Measurements from ENCODE around the gene MYLK. TPM values are rescaled to one million over a fixed set of nuclear protein-coding genes. Genes with fewer than 3 reads are reported as not detected.
A peak's percentile ranks its signal among the peaks of the same experiment; 100 is the strongest.

The MYLK gene
- total and polyA plus RNA-seq, 8 donors: 35.1 to 916 (median 340) TPM

- TF ChIP-seq EP300 (IDR thresholded peaks at IDR 0.05) (no peak), POLR2A (IDR thresholded peaks at IDR 0.05) (no peak), POLR2AphosphoS5 (IDR thresholded peaks at IDR 0.05) (no peak), CTCF (IDR thresholded peaks at IDR 0.05) (no peak)
- H3K27ac ChIP-seq: peak overlapping the region; percentile 27 to 91 (median 81)
- peak overlapping the region in 3 of 4 donors; percentile 10 to 51 (median 51) for H3K4me3 ChIP-seq
- no peaks in the 10 kb centered on the region for H3K9me3 ChIP-seq
- DNase-seq: no peak
- peaks cover 0 to 31% (median 18%) of the 10 kb centered on the region in 4 donors for H3K36me3 ChIP-seq
- peaks cover 12 to 72% (median 51%) of the 10 kb centered on the region in 4 donors for H3K4me1 ChIP-seq
- intact Hi-C loops (cut with DNase I; ENCODE audit: low total_unique reads): loop anchor here (5.0 kb wide), 1 partner anchor 43 kb away; no protein-coding TSS in a partner anchor
- 54 to 77% (median 71%) methylated on average over 2 of the region's 2 CpGs for WGBS, 5 donors
- H3K27me3 ChIP-seq: no peaks in the 10 kb centered on the region
Observed at GRCh38 chr3:123695152-123695551, 189.0 kb downstream of the MYLK start.

- no peaks in the 10 kb centered on the region for H3K27me3 ChIP-seq
- peak in 1 of 2 donors; percentile 67 for DNase-seq
- H3K4me1 ChIP-seq: peaks cover 12 to 78% (median 55%) of the 10 kb centered on the region in 4 donors
- TF ChIP-seq POLR2A (IDR thresholded peaks at IDR 0.05): no peak
- no peak for TF ChIP-seq CTCF (IDR thresholded peaks at IDR 0.05)
- TF ChIP-seq POLR2AphosphoS5 (IDR thresholded peaks at IDR 0.05): no peak
- TF ChIP-seq EP300 (IDR thresholded peaks at IDR 0.05): no peak
- intact Hi-C loops (cut with DNase I; ENCODE audit: low total_unique reads): loop anchor here (5.0 kb wide), 1 partner anchor 42 kb away; no protein-coding TSS in a partner anchor
- 47 to 76% (median 58%) methylated on average over 6 of the region's 6 CpGs for WGBS, 5 donors
- H3K9me3 ChIP-seq: no peaks in the 10 kb centered on the region
- H3K27ac ChIP-seq: peak overlapping the region; percentile 27 to 91 (median 81)
- H3K36me3 ChIP-seq: peaks cover 0 to 37% (median 21%) of the 10 kb centered on the region in 4 donors
- H3K4me3 ChIP-seq: peak overlapping the region; percentile 6 to 51 (median 30)
Observed at GRCh38 chr3:123694366-123695087, 189.6 kb downstream of the MYLK start.

- H3K4me3 ChIP-seq: peak overlapping the region in 3 of 4 donors; percentile 7 to 51 (median 51)
- TF ChIP-seq POLR2AphosphoS5 (IDR thresholded peaks at IDR 0.05): no peak
- TF ChIP-seq EP300 (IDR thresholded peaks at IDR 0.05): no peak
- TF ChIP-seq POLR2A (IDR thresholded peaks at IDR 0.05): no peak
- TF ChIP-seq CTCF (IDR thresholded peaks at IDR 0.05): no peak
- H3K36me3 ChIP-seq: peaks cover 0 to 45% (median 23%) of the 10 kb centered on the region in 4 donors
- peaks cover 12 to 87% (median 61%) of the 10 kb centered on the region in 4 donors for H3K4me1 ChIP-seq
- no peaks in the 10 kb centered on the region for H3K27me3 ChIP-seq
- intact Hi-C loops (cut with DNase I; ENCODE audit: low total_unique reads): no loop called here
- DNase-seq: no peak
- peak overlapping the region in 4 of 5 donors; percentile 63 to 91 (median 83) for H3K27ac ChIP-seq
- WGBS, 5 donors: 44 to 90% (median 73%) methylated on average over 2 of the region's 2 CpGs
- H3K9me3 ChIP-seq: no peaks in the 10 kb centered on the region
Observed at GRCh38 chr3:123693584-123694190, 190.4 kb downstream of the MYLK start.

GRCh38 chr3:123692671-123693070 lies 191.5 kb downstream of the MYLK start:
- intact Hi-C loops (cut with DNase I; ENCODE audit: low total_unique reads): no loop called here
- Histone ChIP-seq H3K27ac (peak overlapping the region in 4 of 5 donors; percentile 63 to 91 (median 83)), H3K9me3 (no peaks in the 10 kb centered on the region), H3K4me3 (peak overlapping the region in 1 of 4 donors; percentile 51), H3K36me3 (peaks cover 0 to 52% (median 23%) of the 10 kb centered on the region in 4 donors), H3K4me1 (peaks cover 12 to 97% (median 65%) of the 10 kb centered on the region in 4 donors), H3K27me3 (no peaks in the 10 kb centered on the region)
- WGBS, 5 donors: 72 to 91% (median 81%) methylated on average over 13 of the region's 13 CpGs
- TF ChIP-seq POLR2AphosphoS5 (IDR thresholded peaks at IDR 0.05) (no peak), CTCF (IDR thresholded peaks at IDR 0.05) (no peak), EP300 (IDR thresholded peaks at IDR 0.05) (no peak), POLR2A (IDR thresholded peaks at IDR 0.05) (no peak)
- DNase-seq: no peak

Data from stomach (tissue), 9 donors.